Thyroid gland (tissue), 4 donors: ENCODE measurements around the gene KCND1. TPM values are rescaled to one million over a fixed set of nuclear protein-coding genes. Genes with fewer than 3 reads are reported as not detected.

Experiments used
- DNase-seq, 2 donors: peaks; one replicate each; pipeline ENCODE4 v3.0.0-alpha.2; 2019
- H3K27ac ChIP-seq, 3 donors: fragments of 200-600 bp; sonication (generic); 1 replicate in 2 of 3; 2 replicates in 1 of 3; pipeline ENCODE4 v1.5.1; 2016 to 2019; ENCODE audit warnings: mild to moderate bottlenecking in 1 of 3, moderate library complexity in 1 of 3
- H3K27me3 ChIP-seq: fragments of 200-600 bp; sonication (generic); one replicate; pipeline ENCODE4 v1.5.1; 2019
- H3K36me3 ChIP-seq, 2 donors: fragments of 200-600 bp; sonication (generic); one replicate each; pipeline ENCODE4 v1.5.1; 2016 to 2019
- H3K4me1 ChIP-seq, 2 donors: fragments of 200-600 bp; sonication (generic); one replicate each; pipeline ENCODE4 v1.5.1; 2017 to 2019
- H3K4me3 ChIP-seq, 3 donors: fragments of 200-600 bp; sonication (generic); replicated peaks in 1 of 3; 1 replicate in 2 of 3; 2 replicates in 1 of 3; pipeline ENCODE4 v1.5.1; 2016; ENCODE audit warnings: mild to moderate bottlenecking in 1 of 3
- H3K9me3 ChIP-seq: fragments of 200-600 bp; sonication (generic); one replicate; pipeline ENCODE4 v1.5.1; 2017
- CTCF ChIP-seq, 6 experiments: fragments of 200-600 bp in 3 of 6; fragments of 450-650 bp in 3 of 6; sonication (generic) in 3 of 6; IDR thresholded peaks; one replicate each; pipeline ENCODE4 v1.5.1; 2016 to 2019; ENCODE audit warnings: antibody characterized with exemption in 6 of 6, mild to moderate bottlenecking in 2 of 6, inconsistent platforms in 1 of 6, moderate library complexity in 1 of 6
- POLR2A ChIP-seq, 2 donors: fragments of 450-650 bp; IDR thresholded peaks; one replicate each; pipeline ENCODE4 v1.6.1; 2017; ENCODE audit warnings: antibody characterized with exemption in 2 of 2, mild to moderate bottlenecking in 2 of 2, moderate library complexity in 1 of 2
- WGBS, 2 donors: methylation state at CpG; one replicate each; pipeline ENCODE4 v1.1.5; 2017; 5-methylcytosine and 5-hydroxymethylcytosine counted together
- intact Hi-C: fragments of 100-400 bp; cut with DNase I; formaldehyde crosslinking; loops from one replicate; pipeline ENCODE4 v1.15.1; 2023
- small RNA-seq: library from RNA; depleted of rRNA; stranded (forward); fragments of <200 nt; gene quantifications from one replicate; pipeline ENCODE3, GENCODE V24; 2016
- total RNA-seq, 4 donors: library from RNA; depleted of rRNA; stranded (reverse); fragments of >200 nt; gene quantifications; one replicate each; pipeline ENCODE4 v1.2.3, GENCODE V29; 2016

Gene KCND1
- total RNA-seq, 4 donors from 2014 or later = 0.54 to 1.6 (median 1.1) TPM

DNA sequence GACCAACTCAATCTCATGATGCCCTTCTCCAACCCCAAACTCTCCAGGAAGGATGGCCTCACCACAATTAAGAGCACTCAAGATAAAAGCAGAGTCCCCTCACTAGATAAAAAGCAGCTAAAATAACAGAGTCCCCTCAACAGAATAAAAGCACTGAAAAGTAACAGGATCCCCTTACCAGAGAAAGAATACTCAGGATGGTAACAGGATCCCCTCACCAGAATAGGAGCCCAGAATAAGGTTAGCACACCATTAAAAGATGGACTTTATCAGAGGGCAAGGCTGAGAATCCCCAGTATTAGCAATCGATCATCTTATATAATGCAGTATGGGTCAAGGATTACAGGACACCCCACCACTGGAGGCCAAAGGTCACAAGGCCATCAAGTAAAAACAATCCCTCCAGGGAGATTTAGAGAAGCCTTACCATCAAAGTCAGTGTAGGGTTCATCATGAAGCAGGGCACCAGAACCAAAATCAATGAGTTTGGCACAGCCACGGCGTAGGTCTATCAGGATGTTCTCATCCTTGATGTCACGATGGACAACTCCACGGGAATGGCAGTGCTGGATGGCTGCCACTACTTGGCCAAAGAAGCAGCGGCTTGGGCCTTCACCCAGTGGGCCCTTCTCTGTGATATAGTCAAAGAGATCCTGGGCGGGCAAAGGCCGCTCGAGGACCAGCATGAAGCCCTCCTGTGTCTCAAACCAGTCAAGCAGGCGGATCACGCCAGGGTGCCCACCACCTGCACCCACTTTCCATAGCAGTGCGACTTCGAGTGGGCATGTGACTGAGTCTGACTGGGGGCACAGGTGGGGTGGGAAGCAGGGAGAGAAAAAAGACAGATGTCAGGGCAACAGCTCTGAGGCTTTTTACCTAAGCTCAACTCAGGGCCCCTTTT, 56.8 kb downstream of the KCND1 start:
- DNase-seq = no peak
- Histone ChIP-seq H3K9me3 (no peaks in the 10 kb centered on the region), H3K4me1 (peaks cover 4 to 11% of the 10 kb centered on the region in 2 donors), H3K27ac (no peak overlapping the region), H3K36me3 (no peaks in the 10 kb centered on the region), H3K4me3 (no peak overlapping the region), H3K27me3 (no peaks in the 10 kb centered on the region)
- intact Hi-C loops = no loop called here
- WGBS, 2 donors = 86 to 89% methylated on average over 1 to 9 of the region's 13 CpGs
- no peak for TF ChIP-seq POLR2A (IDR thresholded peaks at IDR 0.05)
- TF ChIP-seq CTCF (IDR thresholded peaks at IDR 0.05) = no peak

- Histone ChIP-seq H3K4me3 (no peak overlapping the region), H3K36me3 (no peaks in the 10 kb centered on the region), H3K27ac (no peak overlapping the region), H3K4me1 (peaks cover 4 to 10% of the 10 kb centered on the region in 2 donors), H3K9me3 (no peaks in the 10 kb centered on the region), H3K27me3 (no peaks in the 10 kb centered on the region)
- no peak for DNase-seq
- 80 to 96% methylated on average over 2 to 5 of the region's 5 CpGs for WGBS, 2 donors
- TF ChIP-seq POLR2A (IDR thresholded peaks at IDR 0.05) (no peak), CTCF (IDR thresholded peaks at IDR 0.05) (no peak)
- intact Hi-C loops = no loop called here
These were observed 57.9 kb downstream of the KCND1 start for GRCh38 chrX:48913605-48914366.

- 0 to 2% methylated on average over 16 to 27 of the region's 60 CpGs for WGBS, 2 donors
- intact Hi-C loops = no loop called here
- no peaks in the 10 kb centered on the region for H3K36me3 ChIP-seq
- peak within 1 kb of the TSS; percentile 2 to 61 (median 51) for H3K27ac ChIP-seq
- peak; percentile 84 to 87 for DNase-seq
- H3K27me3 ChIP-seq = no peaks in the 10 kb centered on the region
- TF ChIP-seq POLR2A (IDR thresholded peaks at IDR 0.05) (peak; percentile 5 to 71), CTCF (IDR thresholded peaks at IDR 0.05) (no peak)
- no peaks in the 10 kb centered on the region for H3K9me3 ChIP-seq
- H3K4me1 ChIP-seq = peaks cover under 1 to 3% of the 10 kb centered on the region in 2 donors
- peak within 1 kb of the TSS; percentile 39 to 81 (median 54) for H3K4me3 ChIP-seq
These were observed 60.0 kb downstream of the KCND1 start, which contains the start of gene SLC35A2 for GRCh38 chrX:48911412-48912182. TSS of gene SLC35A2 (minus strand) at chrX:48911646. CDS start at chrX:48911636, 10 bp downstream.

Small RNA genes within 50 kb of the gene (small RNA-seq; reads per million reads assigned to genes)
- not detected for gene RNU6-722P

Other genes starting within 250 kb of the KCND1 start
- gene GLOD5, start 210.1 kb downstream of the KCND1 start, total RNA-seq = 1 to 10 TPM in 2 of 4 donors, not detected in 2; 1.2 to 3.3 TPM
- gene GATA1, start 185.3 kb downstream of the KCND1 start, total RNA-seq = not detected
- 100 to 1,000 TPM in 1 of 4 donors, 10 to 100 TPM in 3; 80.4 to 124 (median 90.5) TPM for gene HDAC6, start 169.8 kb downstream of the KCND1 start, total RNA-seq
- gene ERAS, start 145.3 kb downstream of the KCND1 start, total RNA-seq = not detected
- gene PCSK1N, start 136.2 kb downstream of the KCND1 start, total RNA-seq = 1 to 10 TPM; 1.5 to 4.0 (median 3.4) TPM
- gene TIMM17B, start 74.1 kb downstream of the KCND1 start, total RNA-seq = 10 to 100 TPM; 34.3 to 53.1 (median 41.2) TPM
- 10 to 100 TPM; 52.4 to 76.2 (median 57.2) TPM for gene PQBP1, start 73.9 kb downstream of the KCND1 start, total RNA-seq
- gene SLC35A2, start 60.2 kb downstream of the KCND1 start, total RNA-seq = 10 to 100 TPM; 26.9 to 47.8 (median 32.3) TPM
- gene PIM2, start 52.8 kb downstream of the KCND1 start, total RNA-seq = 10 to 100 TPM in 1 of 4 donors, 1 to 10 TPM in 3; 4.8 to 12.1 (median 5.9) TPM
- gene OTUD5, start 14.2 kb downstream of the KCND1 start, total RNA-seq = 10 to 100 TPM; 33.9 to 52.4 (median 43.3) TPM
- 10 to 100 TPM; 30.6 to 33.9 (median 33.4) TPM for gene GRIPAP1, start 30.4 kb upstream of the KCND1 start, total RNA-seq
- gene TFE3, start 71.5 kb upstream of the KCND1 start, total RNA-seq = 100 to 1,000 TPM in 3 of 4 donors, 10 to 100 TPM in 1; 68.4 to 160 (median 118) TPM
- 10 to 100 TPM in 1 of 4 donors, 1 to 10 TPM in 3; 5.1 to 14.4 (median 6.3) TPM for gene CCDC120, start 87.2 kb upstream of the KCND1 start, total RNA-seq
- gene PRAF2, start 102.2 kb upstream of the KCND1 start, total RNA-seq = 10 to 100 TPM; 19.2 to 32.9 (median 22.1) TPM
- 100 to 1,000 TPM in 3 of 4 donors, 10 to 100 TPM in 1; 99.8 to 184 (median 106) TPM for gene WDR45, start 108.0 kb upstream of the KCND1 start, total RNA-seq
- 10 to 100 TPM; 24.3 to 32.5 (median 28.0) TPM for gene GPKOW, start 151.9 kb upstream of the KCND1 start, total RNA-seq
- gene MAGIX, start 190.9 kb upstream of the KCND1 start, total RNA-seq = 10 to 100 TPM; 16.5 to 40.9 (median 27.5) TPM
- 10 to 100 TPM in 3 of 4 donors, 1 to 10 TPM in 1; 6.2 to 25.7 (median 14.6) TPM for gene PLP2, start 200.1 kb upstream of the KCND1 start, total RNA-seq
- 10 to 100 TPM in 1 of 4 donors, 1 to 10 TPM in 3; 8.1 to 22.4 (median 9.6) TPM for gene PRICKLE3, start 214.5 kb upstream of the KCND1 start, total RNA-seq
- gene SYP, start 228.3 kb upstream of the KCND1 start, total RNA-seq = 1 to 10 TPM; 1.9 to 4.8 (median 2.7) TPM